Activated naive CD8-positive, alpha-beta T cell (primary cell): ENCODE data around the gene STK11.

ENCODE experiments used
- H3K27ac Mint-ChIP-seq: one replicate; pipeline ENCODE4 v1.8.0; 2021; ENCODE audit warnings: mixed read lengths
- H3K27me3 Mint-ChIP-seq: one replicate; pipeline ENCODE4 v1.8.0; 2021; ENCODE audit warnings: mixed read lengths
- H3K36me3 Mint-ChIP-seq: one replicate; pipeline ENCODE4 v1.8.0; 2021; ENCODE audit warnings: mixed read lengths
- H3K4me1 Mint-ChIP-seq: one replicate; pipeline ENCODE4 v1.8.0; 2021; ENCODE audit warnings: low read depth, mixed read lengths
- H3K4me3 Mint-ChIP-seq: one replicate; pipeline ENCODE4 v1.8.0; 2021; ENCODE audit warnings: mild to moderate bottlenecking, mixed read lengths
- H3K9me3 Mint-ChIP-seq: one replicate; pipeline ENCODE4 v1.8.0; 2021; ENCODE audit warnings: low read depth, mixed read lengths

The STK11 gene

DNA sequence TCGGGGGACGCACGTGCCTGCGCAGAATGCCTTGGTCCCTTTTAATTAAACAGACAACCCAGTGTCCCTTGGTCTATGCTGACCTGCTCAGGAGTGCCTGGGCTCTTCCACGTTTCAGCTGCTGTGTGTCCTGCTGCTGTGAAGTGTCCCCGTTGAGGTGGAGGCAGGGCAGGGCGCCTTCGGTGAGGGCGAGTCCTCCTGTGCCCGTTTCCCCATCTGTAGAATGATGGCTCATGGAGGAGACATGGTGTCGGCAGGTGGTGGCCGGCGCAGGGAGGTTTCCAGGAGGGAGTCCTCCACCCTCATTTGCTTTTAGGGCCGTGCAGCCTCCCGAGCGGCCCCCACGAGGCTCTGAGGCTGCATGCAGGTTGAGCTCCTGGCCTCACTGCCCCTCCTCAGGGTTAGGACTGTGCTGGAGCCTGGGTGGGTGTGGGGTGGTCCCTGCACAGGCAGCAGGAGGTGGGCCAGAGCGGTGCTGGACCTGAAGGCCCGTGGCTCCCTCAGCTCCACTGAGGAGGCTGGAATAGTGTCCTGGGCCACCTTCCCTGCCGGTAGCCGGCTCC lies 8.8 kb downstream of the STK11 start:
- peaks cover 24% of the 10 kb centered on the region for H3K4me1 Mint-ChIP-seq
- no peaks in the 10 kb centered on the region for H3K36me3 Mint-ChIP-seq
- peak overlapping the region; percentile 77 for H3K4me3 Mint-ChIP-seq
- no peaks in the 10 kb centered on the region for H3K9me3 Mint-ChIP-seq
- H3K27ac Mint-ChIP-seq = peak overlapping the region; percentile 91
- H3K27me3 Mint-ChIP-seq = no peaks in the 10 kb centered on the region

DNA sequence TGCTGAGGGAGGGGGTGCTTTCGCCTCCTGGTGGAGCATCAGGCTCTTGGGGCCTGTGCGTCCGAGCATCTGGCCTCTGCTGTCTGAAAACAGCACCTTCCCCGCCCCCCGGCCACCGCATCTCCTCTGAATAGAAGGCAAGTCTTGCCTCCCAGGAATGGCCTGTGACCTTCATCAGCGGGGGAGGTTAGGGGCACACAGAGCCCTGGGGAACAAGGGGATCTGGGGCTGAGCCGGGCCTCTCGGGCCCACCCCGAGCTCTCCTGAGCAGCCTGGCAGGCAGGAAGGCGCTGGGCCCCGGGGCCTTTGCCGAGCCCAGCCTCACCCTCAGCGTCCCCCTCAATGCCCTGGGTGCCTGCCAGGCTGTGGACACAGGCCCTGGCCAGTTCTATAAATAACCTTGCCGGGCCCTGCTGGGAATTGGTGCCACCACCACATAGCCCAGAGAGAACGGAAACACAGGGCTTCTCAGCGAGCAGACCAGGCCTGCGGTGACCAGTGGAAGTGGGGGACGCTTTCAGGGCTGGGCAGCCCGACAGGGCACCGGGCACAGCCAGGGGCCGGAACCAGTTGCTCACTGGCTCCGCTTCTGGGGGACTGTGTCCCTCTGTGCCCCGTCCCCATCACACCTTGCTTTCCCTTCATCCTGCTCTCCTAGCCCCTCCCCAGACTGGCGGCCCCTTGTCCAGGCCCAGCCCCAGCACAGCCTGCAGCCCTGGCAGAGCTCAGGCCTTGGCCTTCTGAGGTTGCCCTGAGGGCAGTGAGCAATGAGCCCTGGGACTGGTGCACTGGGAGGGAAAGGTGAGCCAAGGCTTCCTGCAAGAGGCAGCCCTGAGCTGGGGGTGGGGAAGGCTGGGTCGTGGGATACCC lies 9.5 kb downstream of the STK11 start:
- no peaks in the 10 kb centered on the region for H3K27me3 Mint-ChIP-seq
- peaks cover 19% of the 10 kb centered on the region for H3K4me1 Mint-ChIP-seq

DNA sequence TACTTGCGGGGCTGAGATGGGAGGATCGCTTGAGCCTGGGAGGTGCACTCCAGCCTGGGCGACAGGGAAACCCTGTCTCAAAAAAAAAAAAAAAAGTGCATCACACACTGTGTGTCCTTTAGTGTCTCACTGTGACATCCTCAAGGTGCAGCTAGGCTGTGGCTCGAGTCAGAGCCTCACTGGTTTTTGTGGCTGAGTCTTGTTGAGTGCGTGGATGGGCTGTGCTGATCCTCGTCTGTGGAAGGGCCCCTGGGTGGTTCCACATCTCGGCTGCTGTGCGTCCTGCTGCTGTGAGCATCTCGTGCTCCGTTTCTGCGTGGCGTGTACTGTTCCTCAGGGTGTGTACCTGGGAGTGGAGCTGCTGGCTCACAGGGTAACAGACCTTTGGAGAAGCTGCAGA lies 11.2 kb downstream of the STK11 start:
- Mint-ChIP-seq H3K27ac (no peak overlapping the region), H3K9me3 (no peaks in the 10 kb centered on the region), H3K4me1 (peaks cover 14% of the 10 kb centered on the region), H3K4me3 (no peak overlapping the region), H3K27me3 (no peaks in the 10 kb centered on the region), H3K36me3 (no peaks in the 10 kb centered on the region)

More for the DNA sequence above, 9.5 kb downstream of the STK11 start:
- no peak overlapping the region for H3K27ac Mint-ChIP-seq
- no peak overlapping the region for H3K4me3 Mint-ChIP-seq
- H3K36me3 Mint-ChIP-seq = no peaks in the 10 kb centered on the region
- no peaks in the 10 kb centered on the region for H3K9me3 Mint-ChIP-seq

DNA sequence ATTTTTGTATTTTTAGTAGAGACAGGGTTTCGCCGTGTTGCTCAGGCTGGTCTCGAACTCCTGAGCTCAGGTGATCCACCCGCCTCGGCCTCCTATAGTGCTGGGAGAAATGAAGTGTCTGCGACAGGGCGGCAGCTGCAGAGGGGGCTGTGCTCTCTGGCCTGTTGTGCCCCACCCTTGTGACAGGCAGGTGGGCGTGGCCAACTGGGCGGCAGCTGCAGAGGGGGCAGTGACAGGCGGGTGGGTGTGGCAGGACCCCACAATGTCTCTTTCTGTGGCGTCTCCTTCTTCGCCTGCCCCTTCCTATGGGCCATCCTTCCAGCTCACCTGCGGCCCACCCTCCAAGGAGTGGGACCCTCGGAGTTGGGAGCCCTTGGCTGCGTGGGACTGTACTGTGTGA lies 11.8 kb downstream of the STK11 start:
- Mint-ChIP-seq H3K36me3 (no peaks in the 10 kb centered on the region), H3K4me1 (peaks cover 13% of the 10 kb centered on the region), H3K4me3 (no peak overlapping the region), H3K27me3 (no peaks in the 10 kb centered on the region), H3K9me3 (no peaks in the 10 kb centered on the region), H3K27ac (no peak overlapping the region)

DNA sequence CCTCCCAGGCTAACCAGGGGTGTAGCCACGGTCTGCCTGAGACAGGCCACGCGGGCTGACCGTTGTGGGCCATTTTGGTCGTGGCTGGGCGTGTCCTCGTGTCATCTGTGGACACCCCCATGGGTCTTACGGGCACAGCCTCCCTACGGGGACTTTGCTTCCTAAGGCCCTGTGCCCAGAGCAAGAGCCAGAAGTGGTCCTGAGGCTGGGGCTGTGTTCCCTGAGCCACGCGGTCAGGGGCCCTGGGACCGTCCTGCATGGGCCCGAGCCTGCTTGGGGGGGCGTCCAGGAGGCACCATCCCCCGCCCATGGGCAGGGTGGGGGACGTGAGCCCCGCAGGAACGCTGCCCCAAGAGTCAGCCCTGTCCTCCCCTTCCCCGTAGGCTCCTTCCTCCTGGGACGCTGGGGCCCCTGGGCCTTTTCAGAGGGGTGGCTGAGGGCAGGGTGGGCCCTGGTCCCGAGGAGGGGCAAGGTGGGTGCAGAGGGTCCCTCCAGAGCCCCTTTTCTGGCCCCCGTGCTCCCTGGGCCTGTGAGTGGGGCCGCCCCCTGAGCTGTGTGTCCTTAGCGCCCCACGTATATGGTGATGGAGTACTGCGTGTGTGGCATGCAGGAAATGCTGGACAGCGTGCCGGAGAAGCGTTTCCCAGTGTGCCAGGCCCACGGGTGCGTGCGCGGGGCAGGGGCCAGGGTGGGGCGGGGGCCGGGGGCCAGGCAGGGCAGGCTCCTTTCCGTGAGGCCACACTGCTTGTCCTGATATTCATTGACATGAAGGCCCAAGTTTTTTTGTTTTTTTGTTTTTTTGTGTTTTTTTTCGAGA lies 13.4 kb downstream of the STK11 start:
- Mint-ChIP-seq H3K36me3 (no peaks in the 10 kb centered on the region), H3K27me3 (no peaks in the 10 kb centered on the region), H3K4me1 (peaks cover 4% of the 10 kb centered on the region), H3K9me3 (no peaks in the 10 kb centered on the region), H3K27ac (no peak overlapping the region), H3K4me3 (no peak overlapping the region)

DNA sequence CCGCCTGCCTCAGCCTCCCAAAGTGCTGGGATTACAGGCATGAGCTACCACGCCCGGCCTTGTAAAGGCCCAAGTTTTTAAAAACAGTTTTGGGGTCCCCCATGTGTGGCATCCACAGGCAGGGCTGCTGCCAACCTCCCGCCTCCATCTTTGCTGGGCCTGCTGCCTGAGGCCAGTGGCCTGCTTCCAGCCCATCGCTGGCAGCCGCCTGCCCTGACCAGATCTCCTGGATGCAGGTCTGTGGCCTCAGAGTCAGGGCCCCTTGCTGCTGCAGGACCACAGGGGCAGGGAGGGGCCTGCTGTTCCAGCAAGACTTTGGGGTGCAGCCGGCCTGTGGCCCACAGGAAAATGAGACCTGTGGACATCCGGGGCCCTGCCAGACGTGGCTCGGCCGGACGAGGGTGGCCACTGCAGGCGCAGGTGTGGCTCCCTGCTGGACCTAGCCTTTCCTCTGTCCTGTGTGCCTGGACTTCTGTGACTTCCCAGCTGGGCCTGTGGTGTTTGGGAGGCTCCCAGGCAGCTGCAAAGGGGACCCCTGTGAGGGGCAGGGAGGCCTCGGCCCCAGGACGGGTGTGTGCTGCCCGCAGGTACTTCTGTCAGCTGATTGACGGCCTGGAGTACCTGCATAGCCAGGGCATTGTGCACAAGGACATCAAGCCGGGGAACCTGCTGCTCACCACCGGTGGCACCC lies 14.4 kb downstream of the STK11 start:
- Mint-ChIP-seq H3K36me3 (no peaks in the 10 kb centered on the region), H3K27ac (no peak overlapping the region), H3K4me1 (no peaks in the 10 kb centered on the region), H3K4me3 (no peak overlapping the region), H3K27me3 (no peaks in the 10 kb centered on the region), H3K9me3 (no peaks in the 10 kb centered on the region)

DNA sequence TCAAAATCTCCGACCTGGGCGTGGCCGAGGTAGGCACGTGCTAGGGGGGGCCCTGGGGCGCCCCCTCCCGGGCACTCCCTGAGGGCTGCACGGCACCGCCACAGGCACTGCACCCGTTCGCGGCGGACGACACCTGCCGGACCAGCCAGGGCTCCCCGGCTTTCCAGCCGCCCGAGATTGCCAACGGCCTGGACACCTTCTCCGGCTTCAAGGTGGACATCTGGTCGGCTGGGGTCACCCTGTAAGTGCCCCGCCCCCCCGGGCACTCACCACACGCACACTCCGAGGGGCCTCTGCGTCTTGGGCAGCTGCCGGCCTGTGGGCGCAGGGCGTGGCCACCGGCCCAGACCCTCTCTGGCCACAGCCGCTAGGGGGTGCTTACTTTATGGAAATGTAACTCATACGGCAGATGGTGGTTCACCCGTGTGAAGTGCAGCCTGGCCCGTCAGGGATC lies 14.9 kb downstream of the STK11 start:
- Mint-ChIP-seq H3K27ac (no peak overlapping the region), H3K4me1 (no peaks in the 10 kb centered on the region), H3K4me3 (no peak overlapping the region), H3K36me3 (no peaks in the 10 kb centered on the region), H3K27me3 (no peaks in the 10 kb centered on the region), H3K9me3 (no peaks in the 10 kb centered on the region)

DNA sequence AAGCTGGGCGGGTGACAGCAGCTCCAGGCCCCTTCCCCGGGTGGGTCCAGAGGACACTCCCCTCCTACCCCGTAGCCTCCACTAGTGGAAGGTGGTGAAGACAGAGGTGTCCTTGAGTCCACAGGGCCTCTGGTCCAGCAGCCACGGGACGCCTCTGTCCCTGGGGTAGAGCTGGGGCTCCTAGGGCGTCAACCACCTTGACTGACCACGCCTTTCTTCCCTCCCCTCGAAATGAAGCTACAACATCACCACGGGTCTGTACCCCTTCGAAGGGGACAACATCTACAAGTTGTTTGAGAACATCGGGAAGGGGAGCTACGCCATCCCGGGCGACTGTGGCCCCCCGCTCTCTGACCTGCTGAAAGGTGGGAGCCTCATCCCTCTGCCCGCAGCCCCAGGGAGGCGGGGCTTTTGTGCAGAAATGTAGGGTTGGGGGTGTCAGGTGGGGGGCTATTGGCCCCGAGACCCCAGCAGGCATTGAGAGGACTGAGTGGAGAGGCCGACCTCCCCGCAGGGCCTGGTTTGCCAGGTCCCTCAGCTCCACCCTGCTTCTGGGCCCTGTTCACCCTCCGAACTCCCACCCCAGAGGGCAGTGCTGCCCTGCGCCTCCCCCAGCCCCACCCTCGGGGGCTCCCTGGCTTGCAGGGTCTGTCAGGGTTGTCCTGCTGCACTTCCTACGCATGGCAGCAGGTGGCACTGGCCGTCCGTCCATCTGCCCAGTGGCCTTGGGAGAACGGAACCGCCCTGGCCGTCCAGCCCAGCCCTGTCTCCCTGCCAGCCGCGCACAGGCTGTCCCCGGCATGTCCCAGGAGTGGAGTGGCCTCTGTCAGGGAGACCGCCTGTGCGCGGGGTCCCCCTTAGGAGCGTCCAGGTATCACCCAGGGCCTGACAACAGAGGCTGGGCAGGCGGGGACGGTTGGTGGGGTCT lies 15.7 kb downstream of the STK11 start:
- no peaks in the 10 kb centered on the region for H3K27me3 Mint-ChIP-seq
- no peak overlapping the region for H3K4me3 Mint-ChIP-seq
- no peak overlapping the region for H3K27ac Mint-ChIP-seq
- H3K36me3 Mint-ChIP-seq = no peaks in the 10 kb centered on the region
- no peaks in the 10 kb centered on the region for H3K4me1 Mint-ChIP-seq
- no peaks in the 10 kb centered on the region for H3K9me3 Mint-ChIP-seq

DNA sequence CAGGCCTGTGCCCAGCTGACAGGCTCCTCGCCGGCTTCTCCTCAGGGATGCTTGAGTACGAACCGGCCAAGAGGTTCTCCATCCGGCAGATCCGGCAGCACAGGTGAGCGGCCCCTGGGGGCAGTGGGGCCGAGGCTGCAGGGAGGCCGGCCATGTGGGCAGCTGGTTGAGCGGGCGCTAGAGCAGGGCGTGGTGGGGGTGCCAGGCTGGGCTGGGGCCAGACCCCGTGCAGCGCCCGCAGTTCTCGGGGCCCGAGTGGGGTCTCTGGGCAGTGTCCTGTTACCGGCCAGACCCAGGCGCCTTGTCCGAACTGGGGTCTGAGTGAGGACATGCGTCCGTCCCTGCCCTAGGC lies 16.3 kb downstream of the STK11 start:
- Mint-ChIP-seq H3K36me3 (no peaks in the 10 kb centered on the region), H3K27ac (no peak overlapping the region), H3K9me3 (no peaks in the 10 kb centered on the region), H3K4me1 (no peaks in the 10 kb centered on the region), H3K27me3 (no peaks in the 10 kb centered on the region), H3K4me3 (no peak overlapping the region)

DNA sequence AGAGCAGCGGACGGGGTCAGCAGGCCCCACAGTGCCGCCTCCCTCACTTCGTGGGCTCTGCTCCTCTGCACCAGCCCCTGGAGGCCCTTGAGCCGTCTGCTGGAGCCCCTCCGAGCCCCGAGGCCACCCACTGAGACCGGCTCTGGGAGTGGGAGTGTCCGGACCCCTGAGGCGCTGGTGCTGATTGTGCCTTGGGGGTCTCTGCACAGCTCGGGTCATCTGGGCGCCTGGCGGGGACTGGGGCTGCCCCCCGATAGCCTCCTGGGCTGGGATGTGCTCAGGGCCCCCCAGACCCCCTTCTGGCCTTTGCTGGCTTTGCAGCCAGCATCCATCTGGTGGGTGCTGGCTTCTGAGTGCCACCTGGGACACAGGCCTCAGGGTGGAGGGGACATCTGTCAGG lies 16.8 kb downstream of the STK11 start:
- Mint-ChIP-seq H3K27ac (no peak overlapping the region), H3K9me3 (no peaks in the 10 kb centered on the region), H3K4me1 (no peaks in the 10 kb centered on the region), H3K4me3 (no peak overlapping the region), H3K36me3 (no peaks in the 10 kb centered on the region), H3K27me3 (no peaks in the 10 kb centered on the region)

DNA sequence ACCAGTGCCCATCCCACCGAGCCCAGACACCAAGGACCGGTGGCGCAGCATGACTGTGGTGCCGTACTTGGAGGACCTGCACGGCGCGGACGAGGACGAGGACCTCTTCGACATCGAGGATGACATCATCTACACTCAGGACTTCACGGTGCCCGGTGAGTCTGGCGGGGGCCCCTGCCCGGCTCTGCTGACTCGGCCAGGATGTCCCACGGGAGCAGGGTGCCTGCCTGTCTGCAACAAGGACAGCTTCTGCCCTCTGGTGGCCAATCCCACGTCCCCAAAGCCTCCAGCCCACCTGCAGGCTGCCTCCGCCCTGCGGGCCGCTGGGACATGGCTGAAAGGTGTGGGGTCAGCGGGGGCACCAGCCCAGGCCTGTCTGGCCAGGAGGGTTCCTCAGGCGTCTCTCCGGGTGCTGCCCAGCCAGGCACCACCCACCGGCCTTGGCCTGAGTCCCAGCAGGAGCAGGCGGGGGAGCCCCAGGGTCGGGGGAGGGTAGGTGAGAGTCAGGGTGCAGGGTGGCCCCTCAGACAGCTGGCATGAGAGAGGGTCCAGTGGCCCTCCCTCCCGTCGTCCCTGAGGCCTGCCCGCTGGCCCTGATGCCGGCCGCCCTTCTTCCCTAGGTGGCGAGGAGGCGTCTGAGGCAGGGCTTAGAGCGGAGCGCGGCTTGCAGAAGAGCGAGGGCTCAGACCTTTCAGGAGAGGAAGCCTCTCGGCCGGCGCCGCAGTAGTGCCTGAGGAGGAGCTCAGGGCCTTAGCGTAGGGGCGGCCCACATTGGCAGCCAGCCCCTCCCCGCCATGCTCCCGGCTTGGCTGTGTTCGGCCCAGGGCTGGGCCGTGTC lies 17.7 kb downstream of the STK11 start:
- Mint-ChIP-seq H3K36me3 (no peaks in the 10 kb centered on the region), H3K4me1 (no peaks in the 10 kb centered on the region), H3K4me3 (no peak overlapping the region), H3K27ac (no peak overlapping the region), H3K9me3 (no peaks in the 10 kb centered on the region), H3K27me3 (no peaks in the 10 kb centered on the region)

DNA sequence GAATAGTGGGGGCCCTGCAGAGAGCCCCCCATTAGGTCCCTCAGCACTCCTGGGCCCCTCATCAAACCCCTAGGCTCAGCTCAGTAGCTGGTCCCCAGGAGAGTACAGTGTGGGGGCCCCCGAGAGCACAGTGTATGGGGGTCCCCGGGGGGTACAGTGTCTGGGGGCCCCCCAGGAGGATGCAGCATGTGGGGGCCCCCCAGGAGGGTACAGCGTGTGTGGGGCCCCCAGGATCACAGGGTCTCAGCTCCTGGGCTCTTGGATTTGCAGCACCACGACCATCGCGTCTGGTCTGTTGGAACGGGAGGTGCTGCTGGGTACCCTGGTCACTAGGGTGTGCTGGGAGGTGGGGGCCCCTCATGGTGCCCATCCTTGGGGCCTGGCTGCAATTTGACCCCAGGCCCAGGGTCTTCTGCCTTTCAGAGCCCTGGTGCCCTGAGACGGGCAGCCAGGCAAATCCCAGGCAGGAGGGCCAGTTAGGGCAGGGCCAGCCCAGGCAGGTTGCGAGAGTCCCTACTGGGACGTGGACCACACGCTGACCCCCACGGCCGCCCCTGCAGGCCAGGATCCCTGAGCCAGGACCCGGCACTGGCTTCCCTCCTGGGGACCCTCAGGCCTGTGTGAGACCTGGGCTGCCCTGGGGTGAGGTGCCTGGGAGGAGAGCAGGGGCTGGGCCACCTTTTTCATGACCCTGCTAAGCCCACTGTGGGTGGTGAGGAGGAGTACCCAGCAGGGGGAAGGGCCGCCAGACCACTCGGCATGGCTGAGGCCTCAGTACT lies 18.7 kb downstream of the STK11 start:
- Mint-ChIP-seq H3K9me3 (no peaks in the 10 kb centered on the region), H3K27ac (no peak overlapping the region), H3K36me3 (no peaks in the 10 kb centered on the region), H3K27me3 (no peaks in the 10 kb centered on the region), H3K4me3 (no peak overlapping the region), H3K4me1 (no peaks in the 10 kb centered on the region)

DNA sequence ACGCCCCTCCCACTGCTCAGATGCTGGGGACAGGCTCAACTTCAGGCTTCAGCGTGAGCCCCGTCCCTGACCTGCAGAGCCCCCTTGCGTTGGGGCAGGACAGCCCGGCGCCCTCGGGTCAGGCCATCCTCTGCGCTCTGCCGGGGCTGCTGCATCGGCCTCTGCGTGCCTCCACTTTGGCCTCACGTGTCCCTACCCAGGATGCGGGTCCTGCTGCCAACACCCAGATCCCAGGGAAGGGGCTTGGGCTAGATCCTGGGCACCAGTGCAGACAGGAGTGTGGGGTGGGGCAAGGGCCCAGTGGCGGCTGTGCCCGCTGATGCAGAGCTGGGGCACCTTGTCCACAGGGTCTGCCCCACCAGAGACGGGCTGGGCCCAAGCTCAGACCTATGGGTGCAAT lies 19.3 kb downstream of the STK11 start:
- no peaks in the 10 kb centered on the region for H3K27me3 Mint-ChIP-seq
- no peaks in the 10 kb centered on the region for H3K36me3 Mint-ChIP-seq
- H3K4me3 Mint-ChIP-seq = no peak overlapping the region
- no peaks in the 10 kb centered on the region for H3K9me3 Mint-ChIP-seq
- no peak overlapping the region for H3K27ac Mint-ChIP-seq
- no peaks in the 10 kb centered on the region for H3K4me1 Mint-ChIP-seq
